Activated CD8-positive, alpha-beta memory T cell treated with anti-CD3 and anti-CD28 coated beads for 1 hour (primary cell): ENCODE data around the gene WFDC10B.
"Not testable (repeated sequence)": the region's sequence is repeated elsewhere in the genome, so short reads cannot be mapped to it uniquely, and the experiment has no call there.

ENCODE experiments used
- DNase-seq, 2 donors: peaks; one replicate each; pipeline ENCODE4 v3.0.0-alpha.2; 2020; ENCODE audit warnings: low read depth in 1 of 2; ENCODE audit errors: extremely low read depth in 1 of 2

The WFDC10B gene

DNA sequence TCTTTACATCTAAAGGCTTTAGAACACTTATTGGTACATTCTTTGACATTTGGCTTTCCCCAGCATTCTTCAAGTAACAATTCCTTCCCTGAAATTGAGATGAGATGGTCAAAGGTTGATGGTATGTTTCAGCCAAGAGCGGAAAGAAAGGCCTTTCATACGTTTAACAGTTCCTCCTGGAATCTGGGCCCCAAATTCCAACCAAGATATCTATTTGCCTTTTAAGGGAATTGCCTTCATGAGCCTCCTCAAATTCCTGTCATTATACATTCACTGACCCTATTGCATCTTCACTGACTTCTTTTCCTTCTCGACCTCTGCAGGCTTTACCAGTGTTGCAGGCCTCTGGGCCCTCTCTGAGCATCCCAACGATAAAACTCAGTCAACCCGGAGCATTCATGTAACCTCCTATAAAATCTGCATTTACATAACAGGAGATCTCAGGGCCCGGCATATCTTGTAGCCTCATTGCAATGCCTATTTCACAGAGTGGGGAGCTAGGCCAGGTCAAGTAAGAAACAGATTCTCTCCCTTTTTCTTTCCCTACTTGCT lies 55.4 kb downstream of the WFDC10B start:
- no peak for DNase-seq

DNA sequence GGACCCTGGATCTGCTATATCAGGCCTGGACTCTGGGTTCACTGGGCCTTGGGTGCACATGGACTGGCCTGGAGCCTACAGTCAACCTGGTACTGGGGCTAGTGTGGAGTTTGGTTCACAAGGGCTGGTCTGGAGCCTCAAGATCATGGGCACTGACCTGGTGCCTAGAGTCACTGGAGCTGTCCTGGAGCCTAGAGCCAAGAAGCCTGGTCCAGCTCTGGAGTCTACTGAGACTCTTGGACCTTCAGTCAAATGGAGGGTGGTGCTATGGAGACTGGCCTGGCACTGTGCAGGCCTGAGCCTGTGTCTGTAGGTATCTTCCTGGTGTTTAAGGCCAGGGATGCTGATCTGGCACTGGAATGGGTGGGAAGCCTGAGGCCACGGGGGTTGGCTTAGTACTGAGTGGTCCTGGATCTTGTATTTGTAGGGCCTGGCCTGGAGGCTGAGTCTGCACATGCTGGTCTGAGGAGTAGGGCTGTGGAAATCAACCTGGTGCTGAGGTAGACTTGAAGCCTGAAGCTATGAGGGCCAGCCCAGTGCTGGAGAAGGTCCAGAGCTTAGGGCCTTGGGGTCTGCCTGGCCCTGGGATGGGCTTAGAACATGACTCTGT lies 57.3 kb downstream of the WFDC10B start:
- DNase-seq = no peak

DNA sequence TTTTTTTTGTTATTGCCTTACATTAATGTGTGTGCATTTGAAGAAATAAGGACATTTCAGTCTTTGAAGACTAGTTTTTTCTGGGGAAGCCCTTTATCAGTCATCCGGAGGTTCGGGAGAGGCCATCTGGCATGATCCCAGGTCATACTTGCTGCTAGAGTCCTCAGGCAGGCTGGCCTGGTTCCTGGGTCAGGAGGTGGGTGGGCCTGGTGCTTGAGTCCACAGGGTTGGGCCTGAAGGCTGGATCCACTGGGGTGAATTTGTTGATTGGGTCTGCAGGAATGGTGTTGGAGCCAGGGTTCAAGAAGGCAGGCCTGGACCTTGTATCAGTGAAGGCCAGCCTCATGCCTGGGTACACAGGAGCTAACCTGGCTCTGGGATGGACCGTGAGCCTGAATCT lies 57.9 kb downstream of the WFDC10B start:
- no peak for DNase-seq

DNA sequence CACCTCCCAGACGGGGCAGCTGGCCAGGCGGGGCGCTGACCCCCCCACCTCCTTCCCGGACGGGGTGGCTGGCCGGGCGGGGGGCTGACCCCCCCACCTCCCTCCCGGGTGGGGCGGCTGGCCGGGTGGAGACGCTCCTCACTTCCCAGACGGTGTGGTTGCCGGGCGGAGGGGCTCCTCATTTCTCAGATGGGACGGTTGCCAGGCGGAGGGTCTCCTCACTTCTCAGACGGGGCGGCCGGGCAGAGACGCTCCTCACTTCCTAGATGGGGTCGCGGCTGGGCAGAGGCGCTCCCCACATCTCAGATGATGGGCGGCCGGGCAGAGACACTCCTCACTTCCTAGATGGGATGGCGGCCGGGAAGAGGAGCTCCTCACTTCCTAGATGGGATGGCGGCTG lies 59.0 kb downstream of the WFDC10B start:
- DNase-seq = not testable (repeated sequence)

DNA sequence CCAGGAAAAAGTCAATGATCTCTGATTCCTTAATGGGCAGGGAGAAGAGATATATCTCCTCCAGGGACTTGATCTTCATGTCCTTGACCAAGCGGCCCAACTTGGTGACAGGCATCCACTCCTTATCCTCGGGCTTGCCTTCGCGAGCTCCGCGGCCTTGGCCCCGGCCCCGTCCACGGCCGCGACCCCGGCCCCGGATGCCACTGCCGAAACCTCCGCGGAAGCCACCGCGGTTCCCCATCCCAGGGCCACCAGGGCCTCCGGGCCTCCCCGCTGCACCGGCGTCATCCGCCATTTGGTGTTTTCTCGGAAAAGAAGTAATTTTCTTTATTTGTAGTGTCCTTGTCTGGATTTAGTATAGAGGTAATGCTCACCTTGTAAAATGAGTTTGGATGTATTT lies 63.7 kb downstream of the WFDC10B start:
- DNase-seq = not testable (repeated sequence)

DNA sequence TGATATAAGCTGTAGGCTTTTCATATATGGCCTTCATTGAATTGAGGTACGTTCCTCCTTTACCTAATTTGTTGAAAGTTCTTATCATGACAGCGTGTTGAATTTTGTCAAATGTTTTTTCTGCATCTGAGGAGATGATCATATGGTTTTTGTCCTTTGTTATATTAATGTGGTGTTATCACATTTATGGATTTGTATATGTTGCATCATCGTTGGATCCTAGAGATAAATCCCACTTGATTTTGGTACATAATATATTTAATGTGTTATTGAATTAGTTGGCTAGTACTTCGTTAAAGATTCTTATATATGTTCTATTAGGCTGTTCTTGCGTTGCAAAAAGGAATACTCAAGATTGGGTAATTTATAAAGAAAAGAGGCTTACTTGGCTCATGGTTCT lies 65.1 kb downstream of the WFDC10B start:
- no peak for DNase-seq

DNA sequence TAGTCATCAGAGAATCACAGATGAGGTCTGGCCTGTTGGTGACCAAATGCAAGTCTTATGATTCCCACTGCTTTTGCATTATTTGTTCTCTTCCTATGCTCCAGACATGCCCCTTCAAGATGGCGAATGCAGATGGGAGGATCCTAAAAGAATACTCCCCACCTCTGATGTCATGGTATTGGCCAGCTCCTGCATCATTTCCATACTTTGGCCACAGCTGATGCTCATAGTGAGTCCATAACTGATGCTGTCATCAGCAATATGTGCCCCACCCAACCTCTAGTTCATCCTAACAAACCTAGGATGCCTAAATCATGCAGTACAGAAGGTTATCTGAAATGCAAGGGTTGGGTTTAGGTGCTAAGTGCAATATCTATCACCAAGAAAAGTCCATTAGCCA lies 68.3 kb downstream of the WFDC10B start:
- no peak for DNase-seq
